Upper lobe of left lung (tissue), 6 donors: ENCODE measurements around the gene F11. TPM values are rescaled to one million over a fixed set of nuclear protein-coding genes. Genes with fewer than 3 reads are reported as not detected.
"Not testable (repeated sequence)": the region's sequence is repeated elsewhere in the genome, so short reads cannot be mapped to it uniquely, and the experiment has no call there.

Experiments
- ATAC-seq, 2 donors: fragments of 200-7000 bp; cut with Tn5 transposase; one replicate each; pipeline ENCODE4 v1.9.1; 2022; ENCODE audit warnings: mild to moderate bottlenecking in 2 of 2, moderate library complexity in 2 of 2; ENCODE audit not compliant: low FRiP score in 2 of 2
- DNase-seq, 2 donors: peaks; one replicate each; pipeline ENCODE4 v3.0.0-alpha.2; 2019 to 2020
- H3K27ac ChIP-seq, 4 donors: fragments of 200-600 bp; sonication (generic); one replicate each; pipeline ENCODE4 v1.5.1; 2016 to 2019
- H3K27me3 ChIP-seq, 4 donors: fragments of 200-600 bp; sonication (generic); one replicate each; pipeline ENCODE4 v1.5.1; 2017 to 2019
- H3K36me3 ChIP-seq, 4 donors: fragments of 200-600 bp; sonication (generic); one replicate each; pipeline ENCODE4 v1.5.1; 2016 to 2019
- H3K4me1 ChIP-seq, 4 donors: fragments of 200-600 bp; sonication (generic); one replicate each; pipeline ENCODE4 v1.5.1; 2018 to 2019
- H3K4me3 ChIP-seq, 4 donors: fragments of 200-600 bp; sonication (generic); one replicate each; pipeline ENCODE4 v1.5.1; 2017 to 2019; ENCODE audit warnings: mild to moderate bottlenecking in 2 of 4, moderate library complexity in 1 of 4
- H3K9me3 ChIP-seq, 4 donors: fragments of 200-600 bp; sonication (generic); one replicate each; pipeline ENCODE4 v1.5.1; 2018 to 2019
- EP300 ChIP-seq, 4 donors: sonication (generic); formaldehyde crosslinking; IDR thresholded peaks; one replicate each; pipeline ENCODE4 v1.5.1; 2017; ENCODE audit warnings: antibody characterized with exemption in 4 of 4, control low read depth in 2 of 4
- POLR2A ChIP-seq, 4 donors: fragments of 450-650 bp; IDR thresholded peaks; one replicate each; pipeline ENCODE4 v1.5.1; 2016 to 2017; ENCODE audit warnings: antibody characterized with exemption in 4 of 4, mild to moderate bottlenecking in 2 of 4
- POLR2AphosphoS5 ChIP-seq, 2 donors: sonication (generic); formaldehyde crosslinking; IDR thresholded peaks; one replicate each; pipeline ENCODE4 v1.5.1; 2017; ENCODE audit warnings: antibody characterized with exemption in 2 of 2
- WGBS, 2 donors: methylation state at CpG; one replicate each; pipeline ENCODE4 v1.1.5; 2017 to 2018; 5-methylcytosine and 5-hydroxymethylcytosine counted together
- total RNA-seq, 6 donors: library from RNA; depleted of rRNA in 4 of 6; stranded (reverse); fragments of >200 nt in 4 of 6; gene quantifications; one replicate each; pipeline versions ENCODE4 v1.1.0 to v1.2.1, GENCODE V29; 2016 to 2021
- TF ChIP-seq, protein P1 (sequence below), 6 experiments: fragments of 450-650 bp in 4 of 6; fragments of 200-600 bp in 2 of 6; sonication (generic) in 2 of 6; IDR thresholded peaks; one replicate each; pipeline ENCODE4 v1.5.1; 2016 to 2019; ENCODE audit warnings: antibody characterized with exemption in 6 of 6
- donor health status: DM: no; HTN: no; CAD: no; lungs with moderate emphysema.
- donor health status: DM: no; HTN: yes; CAD: no; lungs with severe emphysema.

F11 gene
- total RNA-seq, 6 donors from 2014 or later: 5.6 to 39.8 (median 7.3) TPM

DNA sequence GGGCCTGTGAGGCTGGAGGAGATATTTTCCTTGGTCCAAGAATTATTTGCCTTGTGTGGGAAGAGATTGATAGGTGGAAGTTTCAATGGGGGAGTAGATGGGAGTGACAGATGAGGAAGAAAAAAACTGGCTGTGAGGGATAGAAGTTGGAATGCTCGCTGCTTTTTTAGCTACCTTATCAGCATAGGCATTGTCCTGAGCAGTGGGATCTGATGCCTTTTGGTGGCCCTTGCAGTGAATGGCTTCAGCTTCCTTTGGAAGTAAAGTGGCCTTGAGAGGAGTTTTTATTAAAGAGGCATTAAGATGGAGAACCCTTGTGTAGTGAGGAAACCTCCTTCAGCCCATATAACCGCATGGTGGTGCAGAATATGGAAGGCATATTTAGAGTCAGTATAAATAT, 22.7 kb upstream of the F11 start:
- TF ChIP-seq EP300 (IDR thresholded peaks at IDR 0.05): no peak
- no peak for TF ChIP-seq POLR2A (IDR thresholded peaks at IDR 0.05)
- TF ChIP-seq, protein P1, sequence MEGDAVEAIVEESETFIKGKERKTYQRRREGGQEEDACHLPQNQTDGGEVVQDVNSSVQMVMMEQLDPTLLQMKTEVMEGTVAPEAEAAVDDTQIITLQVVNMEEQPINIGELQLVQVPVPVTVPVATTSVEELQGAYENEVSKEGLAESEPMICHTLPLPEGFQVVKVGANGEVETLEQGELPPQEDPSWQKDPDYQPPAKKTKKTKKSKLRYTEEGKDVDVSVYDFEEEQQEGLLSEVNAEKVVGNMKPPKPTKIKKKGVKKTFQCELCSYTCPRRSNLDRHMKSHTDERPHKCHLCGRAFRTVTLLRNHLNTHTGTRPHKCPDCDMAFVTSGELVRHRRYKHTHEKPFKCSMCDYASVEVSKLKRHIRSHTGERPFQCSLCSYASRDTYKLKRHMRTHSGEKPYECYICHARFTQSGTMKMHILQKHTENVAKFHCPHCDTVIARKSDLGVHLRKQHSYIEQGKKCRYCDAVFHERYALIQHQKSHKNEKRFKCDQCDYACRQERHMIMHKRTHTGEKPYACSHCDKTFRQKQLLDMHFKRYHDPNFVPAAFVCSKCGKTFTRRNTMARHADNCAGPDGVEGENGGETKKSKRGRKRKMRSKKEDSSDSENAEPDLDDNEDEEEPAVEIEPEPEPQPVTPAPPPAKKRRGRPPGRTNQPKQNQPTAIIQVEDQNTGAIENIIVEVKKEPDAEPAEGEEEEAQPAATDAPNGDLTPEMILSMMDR (IDR thresholded peaks at IDR 0.05): no peak
- TF ChIP-seq POLR2AphosphoS5 (IDR thresholded peaks at IDR 0.05): no peak
- WGBS, 2 donors: 76 to 81% methylated on average over 2 of the region's 2 CpGs
- Histone ChIP-seq H3K36me3 (no peaks in the 10 kb centered on the region), H3K9me3 (no peaks in the 10 kb centered on the region), H3K27ac (no peak overlapping the region), H3K4me1 (no peaks in the 10 kb centered on the region), H3K4me3 (no peak overlapping the region), H3K27me3 (no peaks in the 10 kb centered on the region)
- ATAC-seq: no peak
- no peak for DNase-seq

DNA sequence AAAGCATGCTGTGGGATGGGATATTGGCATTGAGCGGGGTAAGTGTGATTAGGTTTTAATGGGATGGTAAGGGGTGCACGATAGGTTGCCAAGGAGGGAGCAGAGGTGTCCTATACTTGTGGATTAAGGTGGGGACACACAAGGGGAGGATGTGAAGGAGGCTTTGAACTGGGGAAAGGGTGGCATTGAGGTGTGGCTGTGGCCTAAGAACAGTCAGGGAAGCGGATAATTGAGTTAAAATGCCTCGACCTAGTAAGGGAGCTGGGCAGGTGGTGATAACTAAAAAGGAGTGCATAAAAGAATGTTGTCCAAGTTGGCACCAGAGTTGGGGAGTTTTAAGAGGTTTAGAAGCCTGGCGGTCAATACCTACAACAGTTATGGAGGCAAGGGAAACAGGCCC, 21.2 kb upstream of the F11 start:
- no peak for ATAC-seq
- TF ChIP-seq EP300 (IDR thresholded peaks at IDR 0.05) (no peak), POLR2AphosphoS5 (IDR thresholded peaks at IDR 0.05) (no peak), POLR2A (IDR thresholded peaks at IDR 0.05) (no peak)
- WGBS, 2 donors: 77 to 78% methylated on average over 5 of the region's 5 CpGs

GRCh38 chr4:186247062-186247752, 18.8 kb upstream of the F11 start:
- H3K9me3 ChIP-seq, H3K27me3 ChIP-seq, H3K4me3 ChIP-seq, H3K36me3 ChIP-seq, H3K4me1 ChIP-seq, H3K27ac ChIP-seq, ATAC-seq, DNase-seq: not testable (repeated sequence)
- 89 to 94% methylated on average over 9 of the region's 9 CpGs for WGBS, 2 donors

More for the DNA sequence above, 21.2 kb upstream of the F11 start:
- no peak for DNase-seq
- Histone ChIP-seq H3K27me3 (no peaks in the 10 kb centered on the region), H3K4me1 (no peaks in the 10 kb centered on the region), H3K27ac (no peak overlapping the region), H3K9me3 (no peaks in the 10 kb centered on the region), H3K36me3 (no peaks in the 10 kb centered on the region), H3K4me3 (no peak overlapping the region)

DNA sequence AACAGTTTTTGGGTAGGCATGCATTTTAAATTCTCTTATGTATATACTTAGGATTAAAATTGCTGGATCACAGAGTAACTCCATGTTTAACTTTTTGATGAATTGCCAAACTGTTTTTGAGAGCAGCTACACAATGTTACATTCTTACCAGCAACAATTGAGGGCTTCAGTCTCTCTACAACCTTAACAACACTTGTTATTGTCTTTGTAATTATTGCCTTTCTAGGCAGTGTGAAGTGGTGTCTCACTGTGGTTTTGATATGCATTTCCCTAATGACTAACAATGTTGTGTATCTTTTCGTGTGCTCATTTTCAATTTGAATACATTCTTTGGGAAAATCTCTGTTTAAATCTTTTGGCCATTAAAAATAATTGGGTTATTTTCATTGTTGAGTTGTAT, 17.3 kb upstream of the F11 start:
- no peaks in the 10 kb centered on the region for H3K4me1 ChIP-seq
- H3K9me3 ChIP-seq: no peaks in the 10 kb centered on the region
- H3K27me3 ChIP-seq: no peaks in the 10 kb centered on the region
- no peak overlapping the region for H3K27ac ChIP-seq
- WGBS, 2 donors: 77 to 80% methylated on average over 1 of the region's 1 CpG
- H3K4me3 ChIP-seq: no peak overlapping the region
- DNase-seq (no peak), ATAC-seq (no peak)
- no peak for TF ChIP-seq POLR2A (IDR thresholded peaks at IDR 0.05)
- H3K36me3 ChIP-seq: no peaks in the 10 kb centered on the region

DNA sequence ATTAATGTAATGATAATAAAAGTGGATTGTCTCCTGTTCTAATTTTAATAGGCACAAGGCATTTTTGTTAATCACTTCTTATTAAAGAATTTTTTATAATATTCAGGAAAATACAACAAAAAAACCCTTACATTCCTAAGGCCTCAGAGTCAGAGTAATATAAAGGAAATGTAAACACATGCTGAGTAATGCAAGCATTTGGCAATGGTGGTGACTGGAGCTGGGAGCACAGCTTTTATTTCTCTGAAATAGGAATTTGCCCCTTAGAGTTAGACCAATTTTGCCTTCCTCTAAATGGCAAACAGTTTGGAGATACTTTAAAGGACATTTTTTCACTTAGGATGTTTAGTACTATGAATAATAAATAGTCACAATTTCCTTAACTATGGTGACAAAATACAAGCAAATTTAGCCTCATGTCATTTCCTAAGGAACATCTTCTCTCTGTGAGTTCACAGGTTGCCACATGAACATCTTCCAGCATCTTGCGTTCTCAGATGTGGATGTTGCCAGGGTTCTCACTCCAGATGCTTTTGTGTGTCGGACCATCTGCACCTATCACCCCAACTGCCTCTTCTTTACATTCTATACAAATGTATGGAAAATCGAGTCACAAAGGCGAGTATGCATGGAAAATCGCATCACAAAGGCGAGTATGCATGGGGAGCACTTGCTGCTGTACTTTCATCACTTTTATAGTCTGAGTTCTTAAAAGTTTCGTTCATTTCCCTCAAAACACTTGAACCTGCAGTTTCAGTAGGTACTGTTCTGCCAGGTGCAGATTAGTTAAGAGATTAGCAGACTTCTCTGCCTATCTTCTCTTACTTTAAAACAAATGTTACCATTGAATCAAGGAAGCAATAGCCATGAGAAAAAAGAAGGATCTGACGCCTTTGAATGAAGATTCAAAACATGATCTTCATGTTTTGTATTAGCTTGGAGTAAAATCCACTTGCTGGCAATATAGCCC, 15.9 kb upstream of the F11 start:
- Histone ChIP-seq H3K4me1 (no peaks in the 10 kb centered on the region), H3K27ac (no peak overlapping the region), H3K36me3 (no peaks in the 10 kb centered on the region), H3K4me3 (no peak overlapping the region), H3K9me3 (no peaks in the 10 kb centered on the region), H3K27me3 (no peaks in the 10 kb centered on the region)
- DNase-seq (no peak), ATAC-seq (no peak)
- 77 to 78% methylated on average over 8 of the region's 8 CpGs for WGBS, 2 donors
- TF ChIP-seq EP300 (IDR thresholded peaks at IDR 0.05) (no peak), POLR2AphosphoS5 (IDR thresholded peaks at IDR 0.05) (no peak), POLR2A (IDR thresholded peaks at IDR 0.05) (no peak)
- TF ChIP-seq, protein P1 (IDR thresholded peaks at IDR 0.05): no peak

DNA sequence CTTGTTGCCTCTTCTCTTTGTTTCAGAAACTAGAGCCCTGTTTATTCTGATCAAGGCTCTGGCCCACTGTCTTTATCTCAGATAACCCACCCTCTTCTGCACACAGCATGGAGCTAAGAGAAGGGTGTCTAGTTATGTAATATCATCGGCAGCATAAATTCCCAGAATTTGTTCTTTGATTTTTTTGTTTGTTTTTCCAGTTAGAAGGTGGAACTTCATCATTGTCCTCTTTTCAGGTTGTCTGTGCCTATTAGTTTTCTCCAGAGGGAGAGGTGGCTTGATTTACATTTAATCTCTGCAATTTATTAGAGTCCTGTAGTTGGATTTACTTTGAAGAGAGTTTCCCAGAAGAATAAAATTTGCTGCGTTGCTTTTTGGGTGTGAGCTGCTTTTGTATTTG, 15.2 kb upstream of the F11 start:
- no peak for ATAC-seq
- TF ChIP-seq EP300 (IDR thresholded peaks at IDR 0.05) (no peak), POLR2AphosphoS5 (IDR thresholded peaks at IDR 0.05) (no peak), POLR2A (IDR thresholded peaks at IDR 0.05) (no peak)
- TF ChIP-seq, protein P1 (IDR thresholded peaks at IDR 0.05): no peak
- no peaks in the 10 kb centered on the region for H3K4me1 ChIP-seq

More for the DNA sequence above, 15.2 kb upstream of the F11 start:
- Histone ChIP-seq H3K27ac (no peak overlapping the region), H3K9me3 (no peaks in the 10 kb centered on the region), H3K4me3 (no peak overlapping the region), H3K36me3 (no peaks in the 10 kb centered on the region), H3K27me3 (no peaks in the 10 kb centered on the region)
- no peak for DNase-seq
- 45 to 55% methylated on average over 2 of the region's 2 CpGs for whole genome bisulfite sequencing, 2 donors
